ENCODE results near the gene AEBP1. TPM values are rescaled to one million over a fixed set of nuclear protein-coding genes. Genes with fewer than 3 reads are reported as not detected.

AEBP1 gene
- total RNA-seq, 1 donor from 2014 or later = 65.0 TPM

DNA sequence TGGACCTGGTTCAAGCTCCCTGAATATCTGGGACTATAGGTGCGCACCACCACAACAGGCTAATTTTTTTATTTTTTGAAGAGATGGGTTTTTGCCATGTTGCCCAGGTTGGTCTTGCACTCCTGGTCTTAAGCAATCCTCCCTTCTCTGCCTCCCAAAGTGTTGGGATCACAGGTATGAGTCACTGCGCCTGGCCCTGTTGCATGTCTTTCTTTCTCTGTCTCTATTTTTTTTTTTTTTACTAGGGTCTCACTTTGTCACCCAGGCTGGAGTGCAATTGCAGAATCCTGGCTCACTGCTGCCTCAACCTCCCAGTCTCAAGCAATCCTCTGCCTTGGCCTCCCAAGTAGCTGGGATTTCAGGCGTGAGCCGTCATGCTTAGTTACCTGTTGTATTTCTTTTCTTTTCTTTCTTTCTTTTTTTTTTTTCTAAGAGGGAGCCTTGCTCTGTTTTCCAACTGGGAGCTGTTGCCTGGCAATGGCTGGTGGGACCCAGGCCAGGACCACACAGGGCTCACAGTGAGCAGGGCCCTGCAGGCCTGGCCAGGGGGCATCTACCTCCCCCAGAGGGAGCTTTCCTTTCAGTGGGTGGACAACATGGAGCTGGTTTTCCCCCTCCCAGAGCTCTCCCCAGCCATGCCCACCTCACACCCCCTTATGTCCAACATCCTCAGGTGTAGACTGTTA, 30.9 kb downstream of the AEBP1 start:
- no peaks in the 10 kb centered on the region for H3K36me3 ChIP-seq (ENCODE audit: insufficient read depth, low read length)
- FAIRE-seq = no peak

DNA sequence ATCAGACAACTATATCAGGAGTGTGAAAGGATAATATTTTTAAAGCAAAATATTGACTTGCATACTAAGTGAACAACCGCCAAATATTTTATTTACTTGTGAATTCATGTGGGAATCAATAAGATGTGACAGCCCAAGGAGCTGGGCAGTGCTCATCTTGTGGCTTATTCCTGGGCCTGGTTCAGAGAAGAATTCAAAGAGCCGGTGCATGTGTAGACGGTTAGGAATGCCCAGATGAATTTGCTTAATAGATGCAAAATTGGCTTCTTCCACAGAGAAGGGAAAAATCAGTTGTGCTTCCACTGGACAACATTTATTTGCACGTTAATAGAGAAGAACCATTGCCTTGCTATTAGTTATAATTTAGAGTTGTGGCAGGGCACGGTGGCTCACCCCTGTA, 32.6 kb downstream of the AEBP1 start:
- Histone ChIP-seq H3K27ac (ENCODE audit: low read depth, low read length) (no peak overlapping the region), H3K9me3 (ENCODE audit: insufficient read depth, low read depth, low read length) (no peaks in the 10 kb centered on the region), H3K4me2 (ENCODE audit: low read length) (no peak overlapping the region), H3K4me1 (ENCODE audit: insufficient read depth, low read length) (no peaks in the 10 kb centered on the region), H4K20me1 (ENCODE audit: insufficient read depth, low read length) (no peaks in the 10 kb centered on the region), H3K27me3 (ENCODE audit: insufficient read depth, low read length) (no peaks in the 10 kb centered on the region), H3K36me3 (ENCODE audit: insufficient read depth, low read length) (no peaks in the 10 kb centered on the region), H3K79me2 (ENCODE audit: insufficient read depth, low read length) (no peaks in the 10 kb centered on the region), H3K4me3 (ENCODE audit: insufficient read depth, low read depth, low read length) (no peak overlapping the region), H2AFZ (ENCODE audit: low read depth, low read length) (no peak overlapping the region), H3K9ac (ENCODE audit: low read length) (no peak overlapping the region)
- peaks cover 17% of the 10 kb centered on the region for H3K27me3 Mint-ChIP-seq (ENCODE audit: low read depth, unreplicated experiment)
- no peak overlapping the region for H3K4me3 Mint-ChIP-seq (ENCODE audit: unreplicated experiment)
- H3K27ac Mint-ChIP-seq (ENCODE audit: unreplicated experiment) = no peak overlapping the region
- H3K9me3 Mint-ChIP-seq (ENCODE audit: unreplicated experiment) = no peaks in the 10 kb centered on the region
- no peak for FAIRE-seq
- H3K36me3 Mint-ChIP-seq (ENCODE audit: low read depth, unreplicated experiment) = no peaks in the 10 kb centered on the region
- no peak for DNase-seq (ENCODE audit: low read depth)
- TF ChIP-seq EZH2 (IDR thresholded peaks at IDR 0.05; ENCODE audit: insufficient read depth, low read length) = no peak
- TF ChIP-seq, protein P1, sequence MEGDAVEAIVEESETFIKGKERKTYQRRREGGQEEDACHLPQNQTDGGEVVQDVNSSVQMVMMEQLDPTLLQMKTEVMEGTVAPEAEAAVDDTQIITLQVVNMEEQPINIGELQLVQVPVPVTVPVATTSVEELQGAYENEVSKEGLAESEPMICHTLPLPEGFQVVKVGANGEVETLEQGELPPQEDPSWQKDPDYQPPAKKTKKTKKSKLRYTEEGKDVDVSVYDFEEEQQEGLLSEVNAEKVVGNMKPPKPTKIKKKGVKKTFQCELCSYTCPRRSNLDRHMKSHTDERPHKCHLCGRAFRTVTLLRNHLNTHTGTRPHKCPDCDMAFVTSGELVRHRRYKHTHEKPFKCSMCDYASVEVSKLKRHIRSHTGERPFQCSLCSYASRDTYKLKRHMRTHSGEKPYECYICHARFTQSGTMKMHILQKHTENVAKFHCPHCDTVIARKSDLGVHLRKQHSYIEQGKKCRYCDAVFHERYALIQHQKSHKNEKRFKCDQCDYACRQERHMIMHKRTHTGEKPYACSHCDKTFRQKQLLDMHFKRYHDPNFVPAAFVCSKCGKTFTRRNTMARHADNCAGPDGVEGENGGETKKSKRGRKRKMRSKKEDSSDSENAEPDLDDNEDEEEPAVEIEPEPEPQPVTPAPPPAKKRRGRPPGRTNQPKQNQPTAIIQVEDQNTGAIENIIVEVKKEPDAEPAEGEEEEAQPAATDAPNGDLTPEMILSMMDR (IDR thresholded peaks at IDR 0.05; ENCODE audit: insufficient read depth, low read depth, low read length) = no peak
- H3K4me1 Mint-ChIP-seq (ENCODE audit: low read depth, unreplicated experiment) = peaks cover 11% of the 10 kb centered on the region

More for the DNA sequence above, 30.9 kb downstream of the AEBP1 start:
- Histone ChIP-seq H3K79me2 (ENCODE audit: insufficient read depth, low read length) (no peaks in the 10 kb centered on the region), H3K4me1 (ENCODE audit: insufficient read depth, low read length) (no peaks in the 10 kb centered on the region), H2AFZ (ENCODE audit: low read depth, low read length) (no peak overlapping the region), H3K4me3 (ENCODE audit: insufficient read depth, low read depth, low read length) (no peak overlapping the region), H4K20me1 (ENCODE audit: insufficient read depth, low read length) (no peaks in the 10 kb centered on the region), H3K9me3 (ENCODE audit: insufficient read depth, low read depth, low read length) (no peaks in the 10 kb centered on the region), H3K9ac (ENCODE audit: low read length) (no peak overlapping the region), H3K27me3 (ENCODE audit: insufficient read depth, low read length) (no peaks in the 10 kb centered on the region), H3K27ac (ENCODE audit: low read depth, low read length) (no peak overlapping the region), H3K4me2 (ENCODE audit: low read length) (no peak overlapping the region)
- Mint-ChIP-seq H3K4me1 (ENCODE audit: low read depth, unreplicated experiment) (peaks cover 14% of the 10 kb centered on the region), H3K36me3 (ENCODE audit: low read depth, unreplicated experiment) (no peaks in the 10 kb centered on the region), H3K27ac (ENCODE audit: unreplicated experiment) (no peak overlapping the region), H3K27me3 (ENCODE audit: low read depth, unreplicated experiment) (peaks cover 17% of the 10 kb centered on the region), H3K9me3 (ENCODE audit: unreplicated experiment) (no peaks in the 10 kb centered on the region), H3K4me3 (ENCODE audit: unreplicated experiment) (no peak overlapping the region)
- TF ChIP-seq, protein P1 (IDR thresholded peaks at IDR 0.05; ENCODE audit: insufficient read depth, low read depth, low read length) = no peak
- no peak for TF ChIP-seq EZH2 (IDR thresholded peaks at IDR 0.05; ENCODE audit: insufficient read depth, low read length)
- no peak for DNase-seq (ENCODE audit: low read depth)

GRCh38 chr7:44138698-44139097, 34.6 kb downstream of the AEBP1 start:
- Mint-ChIP-seq H3K4me3 (ENCODE audit: unreplicated experiment) (no peak overlapping the region), H3K27me3 (ENCODE audit: low read depth, unreplicated experiment) (peaks cover 22% of the 10 kb centered on the region), H3K4me1 (ENCODE audit: low read depth, unreplicated experiment) (peaks cover 5% of the 10 kb centered on the region), H3K36me3 (ENCODE audit: low read depth, unreplicated experiment) (no peaks in the 10 kb centered on the region), H3K27ac (ENCODE audit: unreplicated experiment) (no peak overlapping the region), H3K9me3 (ENCODE audit: unreplicated experiment) (no peaks in the 10 kb centered on the region)
- H3K27ac ChIP-seq (ENCODE audit: low read depth, low read length) = no peak overlapping the region
- H3K9me3 ChIP-seq (ENCODE audit: insufficient read depth, low read depth, low read length) = no peaks in the 10 kb centered on the region
- H3K4me2 ChIP-seq (ENCODE audit: low read length) = no peak overlapping the region
- no peak overlapping the region for H3K9ac ChIP-seq (ENCODE audit: low read length)
- H2AFZ ChIP-seq (ENCODE audit: low read depth, low read length) = no peak overlapping the region
- H3K27me3 ChIP-seq (ENCODE audit: insufficient read depth, low read length) = no peaks in the 10 kb centered on the region
- H3K79me2 ChIP-seq (ENCODE audit: insufficient read depth, low read length) = no peaks in the 10 kb centered on the region
- no peaks in the 10 kb centered on the region for H3K4me1 ChIP-seq (ENCODE audit: insufficient read depth, low read length)
- TF ChIP-seq, protein P1 (IDR thresholded peaks at IDR 0.05; ENCODE audit: insufficient read depth, low read depth, low read length) = no peak
- TF ChIP-seq EZH2 (IDR thresholded peaks at IDR 0.05; ENCODE audit: insufficient read depth, low read length) = no peak
- no peaks in the 10 kb centered on the region for H3K36me3 ChIP-seq (ENCODE audit: insufficient read depth, low read length)
- no peaks in the 10 kb centered on the region for H4K20me1 ChIP-seq (ENCODE audit: insufficient read depth, low read length)
- H3K4me3 ChIP-seq (ENCODE audit: insufficient read depth, low read depth, low read length) = no peak overlapping the region
- FAIRE-seq = no peak
- no peak for DNase-seq (ENCODE audit: low read depth)

Measured in astrocyte (in vitro differentiated cells and primary cell).